ENCODE data around the gene LACTB.

Gene LACTB

DNA sequence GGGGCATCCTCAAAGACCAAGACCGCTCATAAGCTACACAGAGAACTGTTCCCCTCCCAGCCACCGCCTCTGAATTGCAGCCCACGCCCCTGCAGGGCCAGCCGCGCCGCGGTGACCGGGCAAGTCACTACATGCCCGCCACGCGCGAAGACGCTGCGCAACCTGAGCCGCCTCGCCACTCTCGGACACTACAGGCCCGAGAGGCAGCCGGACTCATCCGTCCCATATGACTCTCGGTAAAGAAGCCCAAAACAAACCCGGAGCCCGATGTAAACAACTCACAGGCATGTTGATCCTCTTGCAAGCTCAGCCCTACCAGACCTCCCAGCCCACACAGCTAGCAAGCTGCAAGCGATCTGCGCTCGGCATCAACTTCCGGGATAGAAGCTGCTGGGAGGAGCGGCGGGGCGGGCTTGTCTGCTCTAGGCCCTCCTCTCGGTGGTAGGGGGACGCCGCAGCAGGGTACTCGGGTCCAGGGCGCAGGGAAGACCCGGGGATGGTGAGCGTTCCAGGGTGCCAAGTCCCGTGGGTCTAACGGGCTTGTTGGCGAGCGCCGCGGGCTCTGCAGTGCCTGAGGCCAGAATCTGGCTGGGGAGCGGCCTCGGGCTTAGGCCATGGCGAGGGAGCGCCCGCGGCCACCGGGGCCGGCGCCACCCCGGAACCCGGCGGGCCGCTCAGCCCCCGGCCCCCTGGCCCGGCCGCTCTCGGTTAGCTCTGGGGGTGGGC lies 35.6 kb downstream of the LACTB start, which contains the start of gene RPS27L:
TSS of gene RPS27L (minus strand) at position 360 of the 726 bp plus-strand sequence. CDS start at position 288, 72 bp downstream.
- no peaks in the 10 kb centered on the region for H3K27me3 Mint-ChIP-seq
- H3K27ac Mint-ChIP-seq, result peak within 1 kb of the TSS; percentile 96
- H3K36me3 Mint-ChIP-seq (ENCODE audit: low read depth), result peaks cover 35% of the 10 kb centered on the region
- H3K9me3 Mint-ChIP-seq, result peaks cover 8% of the 10 kb centered on the region
- H3K4me3 Mint-ChIP-seq, result peak within 1 kb of the TSS; percentile 94
- peaks cover 10% of the 10 kb centered on the region for H3K4me1 Mint-ChIP-seq (ENCODE audit: low read depth)
- intact Hi-C loops (cut with micrococcal nuclease), result loop anchor here (1.0 to 5.0 kb wide), 4 partner anchors 35 to 125 kb away; partner anchors contain the start of gene LACTB

DNA sequence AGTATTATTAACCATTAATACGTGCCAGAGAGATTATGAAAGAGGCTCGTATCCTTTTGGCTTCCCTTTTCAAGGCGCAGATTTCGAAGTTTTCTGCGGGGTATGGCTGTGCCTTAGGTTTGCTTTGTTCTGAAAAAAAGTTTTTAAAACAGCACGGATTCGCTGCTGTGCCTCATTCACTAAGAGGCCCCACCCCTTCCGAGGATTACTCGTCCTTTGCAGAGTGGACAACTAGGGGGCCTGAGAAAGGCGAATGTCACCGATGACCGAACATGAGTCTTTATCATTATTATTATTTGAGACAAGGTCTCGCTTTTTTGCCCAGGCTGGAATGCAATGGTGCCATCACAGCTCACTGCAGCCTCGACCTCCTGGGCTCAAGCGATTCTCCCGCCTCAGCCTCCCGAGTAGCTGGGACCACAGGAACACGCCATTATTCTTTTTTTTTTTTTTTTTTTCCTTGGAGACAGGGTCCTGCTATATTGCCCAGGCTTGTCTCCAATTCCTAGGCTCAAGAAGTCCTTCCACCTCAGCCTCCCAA lies 36.3 kb downstream of the LACTB start:
- H3K27ac Mint-ChIP-seq, result peak overlapping the region; percentile 96
- peak overlapping the region; percentile 94 for H3K4me3 Mint-ChIP-seq
- intact Hi-C loops (cut with micrococcal nuclease), result loop anchor here (1.0 to 5.0 kb wide), 4 partner anchors 34 to 124 kb away; partner anchors contain the start of gene LACTB
- H3K36me3 Mint-ChIP-seq (ENCODE audit: low read depth), result peaks cover 29% of the 10 kb centered on the region
- peaks cover 8% of the 10 kb centered on the region for H3K9me3 Mint-ChIP-seq
- H3K4me1 Mint-ChIP-seq (ENCODE audit: low read depth), result peaks cover 10% of the 10 kb centered on the region
- no peaks in the 10 kb centered on the region for H3K27me3 Mint-ChIP-seq

DNA sequence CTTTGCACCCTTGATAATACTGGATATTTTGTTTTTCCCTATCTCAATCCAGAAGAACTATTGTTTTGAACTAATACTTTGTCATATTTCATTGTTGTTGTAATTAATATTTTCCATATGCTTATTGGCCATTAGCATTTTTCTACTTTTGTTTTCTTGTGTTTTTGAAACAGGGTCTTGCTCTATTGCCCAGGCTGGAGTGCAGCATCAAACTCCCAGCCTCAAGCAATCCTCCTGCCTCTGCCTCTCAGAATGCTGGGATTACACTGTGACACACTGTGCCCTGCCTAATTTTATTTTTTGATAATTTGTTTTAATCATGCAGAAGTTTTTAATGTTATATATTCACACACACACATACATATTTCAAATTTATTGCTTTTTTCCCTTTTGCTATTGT lies 39.0 kb downstream of the LACTB start:
- intact Hi-C loops (cut with micrococcal nuclease), result no loop called here
- peaks cover 6% of the 10 kb centered on the region for H3K4me1 Mint-ChIP-seq (ENCODE audit: low read depth)
- no peak overlapping the region for H3K4me3 Mint-ChIP-seq
- H3K9me3 Mint-ChIP-seq, result peaks cover 8% of the 10 kb centered on the region
- H3K36me3 Mint-ChIP-seq (ENCODE audit: low read depth), result peaks cover 10% of the 10 kb centered on the region
- H3K27ac Mint-ChIP-seq, result no peak overlapping the region
- H3K27me3 Mint-ChIP-seq, result no peaks in the 10 kb centered on the region

DNA sequence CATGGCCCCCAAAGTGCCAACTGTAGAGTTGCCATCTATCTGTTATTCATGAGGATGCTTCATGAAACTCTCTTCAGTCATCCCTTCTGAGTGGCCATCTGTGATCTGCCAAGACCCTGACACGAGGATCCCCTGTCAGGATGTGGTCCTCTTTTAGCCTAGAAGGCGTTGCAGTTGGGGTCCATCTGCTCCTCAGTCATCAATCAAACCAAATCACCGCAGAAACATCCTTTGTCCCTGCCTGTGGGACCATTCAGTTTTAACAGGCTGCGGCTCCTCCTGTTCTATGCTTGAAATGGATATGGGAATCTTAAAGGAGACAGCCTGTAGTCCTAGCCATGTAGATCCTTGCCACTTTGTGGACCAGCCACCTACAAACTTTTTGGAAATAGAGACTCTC lies 41.6 kb downstream of the LACTB start:
- intact Hi-C loops (cut with micrococcal nuclease), result no loop called here

DNA sequence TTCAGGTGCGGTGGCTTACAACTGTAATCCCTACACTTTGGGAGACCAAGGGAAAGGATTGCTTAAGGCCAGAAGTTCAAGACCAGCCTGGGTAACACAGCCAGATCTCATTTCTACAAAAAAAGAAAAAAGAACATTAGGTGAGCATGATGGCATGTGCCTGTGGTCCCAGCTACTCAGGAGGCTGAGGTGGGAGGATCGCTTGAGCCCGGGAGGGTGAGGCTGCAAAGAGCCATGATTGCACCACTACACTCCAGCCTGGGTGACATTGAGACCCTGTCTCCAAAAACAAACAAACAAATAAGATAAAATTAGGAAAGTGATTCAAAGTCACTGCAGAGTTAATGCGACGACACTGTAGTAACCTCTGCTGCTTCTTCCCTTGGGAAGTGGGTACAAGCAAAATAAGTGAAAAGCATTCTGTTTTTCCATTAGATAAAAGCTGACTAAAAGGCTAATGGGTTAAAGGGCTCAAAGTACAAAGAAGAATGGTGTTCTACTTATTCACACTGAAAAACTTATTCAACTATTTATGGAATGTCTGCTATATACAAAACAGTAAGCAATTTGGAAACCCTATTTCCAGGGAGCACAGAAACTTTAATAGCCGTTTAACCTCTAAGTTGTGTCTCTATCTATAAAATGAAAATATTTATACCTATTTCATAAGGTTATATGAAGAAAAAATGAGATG lies 43.7 kb downstream of the LACTB start:
- Mint-ChIP-seq H3K36me3 (ENCODE audit: low read depth) (no peaks in the 10 kb centered on the region), H3K4me1 (ENCODE audit: low read depth) (no peaks in the 10 kb centered on the region), H3K9me3 (no peaks in the 10 kb centered on the region), H3K4me3 (no peak overlapping the region), H3K27me3 (no peaks in the 10 kb centered on the region), H3K27ac (no peak overlapping the region)
- intact Hi-C loops (cut with micrococcal nuclease), result loop anchor here (5.0 kb wide), 1 partner anchor 237 kb away; no protein-coding TSS in a partner anchor

More for the DNA sequence above, 41.6 kb downstream of the LACTB start:
- no peaks in the 10 kb centered on the region for H3K27me3 Mint-ChIP-seq
- H3K4me3 Mint-ChIP-seq, result no peak overlapping the region
- H3K36me3 Mint-ChIP-seq (ENCODE audit: low read depth), result no peaks in the 10 kb centered on the region
- peaks cover 8% of the 10 kb centered on the region for H3K9me3 Mint-ChIP-seq
- H3K4me1 Mint-ChIP-seq (ENCODE audit: low read depth), result peaks cover 6% of the 10 kb centered on the region
- no peak overlapping the region for H3K27ac Mint-ChIP-seq

DNA sequence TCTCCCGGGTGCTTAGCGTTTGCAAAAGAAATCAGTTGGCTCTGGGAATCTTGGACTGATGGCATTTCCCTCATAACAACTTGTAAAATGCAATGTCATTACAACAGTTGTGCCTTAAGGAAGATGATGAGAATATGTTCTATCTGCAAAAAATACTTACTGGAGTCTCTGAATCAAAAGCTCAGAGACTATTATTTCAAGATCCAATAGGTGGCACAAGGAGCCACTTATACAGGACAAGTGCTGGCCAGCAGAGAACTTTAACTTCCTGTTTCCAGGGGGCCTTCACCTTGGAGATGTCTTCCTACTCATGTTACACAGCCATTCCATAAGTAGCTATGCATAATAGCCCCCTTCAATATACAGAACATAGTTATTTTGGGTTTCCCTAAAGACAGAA lies 44.6 kb downstream of the LACTB start:
- no peak overlapping the region for H3K4me3 Mint-ChIP-seq
- no peaks in the 10 kb centered on the region for H3K4me1 Mint-ChIP-seq (ENCODE audit: low read depth)
- no peaks in the 10 kb centered on the region for H3K9me3 Mint-ChIP-seq
- H3K27me3 Mint-ChIP-seq, result no peaks in the 10 kb centered on the region
- intact Hi-C loops (cut with micrococcal nuclease), result loop anchor here (5.0 kb wide), 1 partner anchor 236 kb away; no protein-coding TSS in a partner anchor
- no peak overlapping the region for H3K27ac Mint-ChIP-seq
- no peaks in the 10 kb centered on the region for H3K36me3 Mint-ChIP-seq (ENCODE audit: low read depth)

DNA sequence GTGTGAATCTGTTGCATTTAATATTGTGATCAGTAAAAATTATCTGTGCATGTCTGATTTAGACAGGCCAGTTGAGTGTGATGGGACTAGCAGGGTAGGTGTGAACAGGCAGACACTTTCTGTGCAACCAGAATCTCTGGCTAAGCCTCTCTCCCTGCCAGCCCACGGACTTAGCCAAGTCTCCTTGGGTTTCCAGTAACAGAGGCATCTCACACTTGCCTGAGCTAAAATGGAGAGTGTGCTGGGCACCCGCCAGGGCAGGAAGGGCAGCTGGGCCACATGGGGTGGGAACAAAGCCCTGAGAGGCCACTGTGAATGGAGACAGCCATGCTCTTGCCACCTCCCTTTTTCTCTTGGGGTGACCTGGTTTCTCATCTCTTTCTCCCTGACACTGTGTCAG lies 48.1 kb downstream of the LACTB start:
- no peak overlapping the region for H3K27ac Mint-ChIP-seq
- no peak overlapping the region for H3K4me3 Mint-ChIP-seq
- H3K9me3 Mint-ChIP-seq, result no peaks in the 10 kb centered on the region
- intact Hi-C loops (cut with micrococcal nuclease), result loop anchor here (5.0 kb wide), 1 partner anchor 233 kb away; no protein-coding TSS in a partner anchor
- H3K27me3 Mint-ChIP-seq, result no peaks in the 10 kb centered on the region
- no peaks in the 10 kb centered on the region for H3K36me3 Mint-ChIP-seq (ENCODE audit: low read depth)
- no peaks in the 10 kb centered on the region for H3K4me1 Mint-ChIP-seq (ENCODE audit: low read depth)

DNA sequence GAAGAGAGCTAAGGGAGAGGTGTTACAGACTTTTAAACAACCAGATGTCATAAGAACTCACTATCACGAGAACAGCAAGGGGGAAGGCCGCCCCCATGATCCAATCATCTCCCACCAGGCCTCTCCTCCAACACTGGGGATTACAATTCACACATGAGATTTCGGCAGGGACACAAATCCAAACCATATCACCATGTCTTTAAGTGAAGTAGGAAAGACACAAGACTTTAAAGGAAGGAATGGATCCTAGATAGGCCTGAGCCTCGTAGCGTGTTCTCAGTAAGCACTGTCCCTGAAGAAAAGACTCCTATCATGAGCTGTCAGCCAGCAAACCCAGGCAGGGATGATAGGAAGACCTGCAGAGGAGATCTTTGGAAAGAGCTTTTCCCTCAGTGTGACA lies 50.7 kb downstream of the LACTB start:
- Mint-ChIP-seq H3K27me3 (no peaks in the 10 kb centered on the region), H3K9me3 (no peaks in the 10 kb centered on the region), H3K4me1 (ENCODE audit: low read depth) (no peaks in the 10 kb centered on the region), H3K36me3 (ENCODE audit: low read depth) (no peaks in the 10 kb centered on the region), H3K27ac (no peak overlapping the region), H3K4me3 (no peak overlapping the region)
- intact Hi-C loops (cut with micrococcal nuclease), result no loop called here

DNA sequence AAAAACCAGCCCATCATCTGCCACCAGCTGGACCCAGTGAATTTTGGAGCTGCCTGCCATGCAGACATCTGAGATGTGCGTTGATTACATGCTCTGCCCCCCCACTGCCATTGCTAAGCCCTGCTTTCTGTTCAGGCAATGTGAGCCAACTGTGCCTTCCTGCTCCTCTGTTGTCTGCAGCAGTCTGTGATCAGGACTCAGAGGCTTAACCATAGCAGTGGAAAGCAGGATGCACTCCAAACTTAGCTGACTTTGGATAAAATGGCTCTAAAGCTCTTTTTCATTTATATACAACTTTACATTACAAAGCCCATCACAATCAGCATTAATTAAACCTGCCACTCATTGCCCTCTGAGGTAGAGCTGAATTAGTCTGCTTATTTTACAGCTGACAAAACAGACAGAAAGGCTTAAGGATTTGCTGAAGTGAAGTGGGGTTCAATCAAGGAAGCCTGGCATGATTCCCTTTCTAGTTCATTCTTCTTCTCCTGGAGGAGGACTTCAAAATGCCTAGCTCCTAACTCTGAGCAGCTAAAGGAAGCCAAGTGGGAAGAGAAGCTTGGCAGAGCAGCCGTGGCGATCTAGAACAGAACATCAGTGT lies 51.3 kb downstream of the LACTB start:
- Mint-ChIP-seq H3K27ac (no peak overlapping the region), H3K4me1 (ENCODE audit: low read depth) (no peaks in the 10 kb centered on the region), H3K9me3 (no peaks in the 10 kb centered on the region), H3K27me3 (no peaks in the 10 kb centered on the region), H3K4me3 (no peak overlapping the region), H3K36me3 (ENCODE audit: low read depth) (no peaks in the 10 kb centered on the region)
- intact Hi-C loops (cut with micrococcal nuclease), result no loop called here

DNA sequence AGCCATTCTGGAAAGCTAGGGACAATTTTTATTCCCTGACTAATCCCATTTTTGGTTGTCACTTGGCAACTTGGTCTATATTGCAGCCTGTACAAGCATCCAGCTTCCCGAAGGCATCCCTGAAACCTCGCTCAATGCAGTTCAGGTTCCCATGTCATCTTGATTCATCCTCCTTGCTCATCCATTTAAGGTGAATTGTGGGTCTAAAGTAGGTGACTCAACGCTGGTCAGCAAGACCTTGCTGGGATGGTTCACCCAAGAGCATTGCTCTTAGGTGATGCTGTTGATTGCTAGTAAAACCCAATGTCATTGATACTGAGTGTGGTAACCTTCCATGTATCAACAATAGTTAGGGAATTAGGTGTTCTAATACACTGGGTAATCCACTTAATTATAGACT lies 54.6 kb downstream of the LACTB start:
- Mint-ChIP-seq H3K4me3 (no peak overlapping the region), H3K36me3 (ENCODE audit: low read depth) (no peaks in the 10 kb centered on the region), H3K9me3 (no peaks in the 10 kb centered on the region), H3K4me1 (ENCODE audit: low read depth) (peaks cover 4% of the 10 kb centered on the region), H3K27me3 (no peaks in the 10 kb centered on the region), H3K27ac (no peak overlapping the region)
- intact Hi-C loops (cut with micrococcal nuclease), result no loop called here

DNA sequence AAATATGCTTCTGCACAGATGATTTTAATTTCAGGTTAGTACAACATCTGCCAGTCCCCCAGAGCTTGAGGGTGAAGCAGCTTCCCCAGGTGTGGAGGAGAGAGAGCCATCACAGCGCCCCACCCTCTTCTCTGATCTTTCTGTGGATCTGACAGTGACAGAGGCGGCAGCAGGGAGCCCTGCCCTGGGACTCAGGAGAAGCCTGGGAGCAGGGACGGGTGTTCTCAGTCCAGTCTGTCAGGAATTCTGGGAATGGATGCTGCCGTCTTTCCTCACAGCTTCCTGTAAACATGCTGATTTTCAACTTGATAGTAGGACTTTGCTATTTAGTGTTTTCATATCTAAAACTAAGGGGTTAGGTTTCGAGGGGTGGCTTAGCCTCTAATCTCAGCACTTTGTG lies 56.4 kb downstream of the LACTB start:
- Mint-ChIP-seq H3K36me3 (ENCODE audit: low read depth) (no peaks in the 10 kb centered on the region), H3K9me3 (no peaks in the 10 kb centered on the region), H3K27me3 (no peaks in the 10 kb centered on the region), H3K27ac (peak overlapping the region; percentile 39), H3K4me1 (ENCODE audit: low read depth) (peaks cover 12% of the 10 kb centered on the region), H3K4me3 (no peak overlapping the region)
- intact Hi-C loops (cut with micrococcal nuclease), result no loop called here

DNA sequence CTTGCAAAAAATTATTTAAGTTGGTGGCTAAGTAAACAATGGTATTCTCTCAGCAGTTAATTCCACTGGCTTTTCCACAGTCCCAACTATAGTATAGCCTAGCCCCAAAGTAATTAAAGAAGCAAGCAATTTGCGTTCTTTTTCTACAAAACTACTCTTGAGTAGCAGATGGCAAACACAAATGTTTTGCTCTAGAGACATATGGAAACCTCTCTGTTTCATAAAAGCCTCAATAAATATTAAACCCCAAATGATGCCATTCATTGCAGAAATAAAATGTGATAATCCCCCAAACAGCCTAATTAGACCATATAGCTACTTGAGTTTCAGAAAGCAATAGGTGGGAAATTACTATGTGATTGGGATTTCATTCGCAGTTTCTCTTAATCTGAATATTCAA lies 59.1 kb downstream of the LACTB start:
- no peaks in the 10 kb centered on the region for H3K9me3 Mint-ChIP-seq
- H3K36me3 Mint-ChIP-seq (ENCODE audit: low read depth), result no peaks in the 10 kb centered on the region
- intact Hi-C loops (cut with micrococcal nuclease), result no loop called here
- H3K4me1 Mint-ChIP-seq (ENCODE audit: low read depth), result peaks cover 12% of the 10 kb centered on the region
- no peaks in the 10 kb centered on the region for H3K27me3 Mint-ChIP-seq
- no peak overlapping the region for H3K27ac Mint-ChIP-seq
- H3K4me3 Mint-ChIP-seq, result no peak overlapping the region

DNA sequence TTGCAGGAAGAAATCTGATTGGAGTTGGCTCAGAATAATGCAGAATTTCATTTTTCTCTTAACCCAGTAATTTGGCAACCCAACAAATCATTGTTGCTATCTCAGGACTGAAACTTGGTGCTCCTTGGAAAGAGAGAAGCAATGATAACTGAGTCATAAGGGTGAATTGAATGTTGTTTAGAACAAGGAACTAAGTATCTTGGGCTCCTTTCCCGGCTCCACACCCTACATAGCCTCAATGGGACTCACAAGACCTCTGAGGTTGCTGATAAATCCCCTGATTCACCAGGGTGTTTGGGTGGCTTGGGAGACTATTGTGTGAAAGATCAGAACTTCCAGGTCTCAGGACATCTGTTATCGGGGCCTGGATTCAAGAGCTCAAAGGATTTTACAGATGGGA lies 60.0 kb downstream of the LACTB start:
- Mint-ChIP-seq H3K4me3 (no peak overlapping the region), H3K9me3 (no peaks in the 10 kb centered on the region), H3K4me1 (ENCODE audit: low read depth) (peaks cover 12% of the 10 kb centered on the region), H3K27me3 (no peaks in the 10 kb centered on the region), H3K36me3 (ENCODE audit: low read depth) (no peaks in the 10 kb centered on the region), H3K27ac (peak overlapping the region; percentile 77)
- intact Hi-C loops (cut with micrococcal nuclease), result no loop called here

DNA sequence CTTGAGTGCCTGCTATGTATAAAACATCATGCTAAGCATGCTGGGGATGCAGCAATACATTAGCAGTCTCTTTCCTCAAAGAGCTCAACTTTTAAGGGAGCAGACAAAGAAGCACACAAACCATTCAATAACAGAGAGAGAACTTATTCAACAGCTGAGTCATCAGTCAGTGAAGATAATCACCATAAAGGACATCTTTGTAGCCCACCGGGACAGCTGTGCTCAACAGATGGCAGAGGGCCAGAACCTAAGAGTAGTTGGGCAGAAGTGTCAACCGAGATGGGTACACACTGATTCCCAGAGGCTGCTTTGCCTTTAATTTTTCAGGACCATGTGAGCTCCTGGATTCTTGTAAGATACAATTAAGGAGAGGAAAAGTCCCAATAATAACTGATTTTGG lies 63.5 kb downstream of the LACTB start:
- H3K4me3 Mint-ChIP-seq, result no peak overlapping the region
- no peak overlapping the region for H3K27ac Mint-ChIP-seq
- H3K36me3 Mint-ChIP-seq (ENCODE audit: low read depth), result peaks cover 14% of the 10 kb centered on the region
- intact Hi-C loops (cut with micrococcal nuclease), result no loop called here
- H3K27me3 Mint-ChIP-seq, result no peaks in the 10 kb centered on the region
- peaks cover 24% of the 10 kb centered on the region for H3K4me1 Mint-ChIP-seq (ENCODE audit: low read depth)
- H3K9me3 Mint-ChIP-seq, result no peaks in the 10 kb centered on the region

Data from dendritic cell treated with granulocyte-macrophage colony-stimulating factor and Interleukin-4, amounts not matched to agents 40 ng/mL and 50 ng/mL, for 4 days (primary cell).